Psoas muscle (tissue), 8 donors: ENCODE data around the gene PTP4A2. TPM values are rescaled to one million over a fixed set of nuclear protein-coding genes. Genes with fewer than 3 reads are reported as not detected.
"Not testable (repeated sequence)": the region's sequence is repeated elsewhere in the genome, so short reads cannot be mapped to it uniquely, and the experiment has no call there.

Experiments
- ATAC-seq, 4 donors: fragments of 200-7000 bp; cut with Tn5 transposase; one replicate each; pipeline ENCODE4 v1.9.1; 2020; ENCODE audit warnings: moderate library complexity in 3 of 4, mild to moderate bottlenecking in 2 of 4
- DNase-seq, 2 donors: peaks; one replicate each; pipeline ENCODE4 v3.0.0-alpha.2; 2020
- H3K27ac ChIP-seq: fragments of 200-600 bp; one replicate; pipeline ENCODE4 v1.8.0; 2022
- H3K27me3 ChIP-seq, 3 donors: fragments of 200-600 bp in 1 of 3; one replicate each; pipeline versions ENCODE4 v1.6.1 to v1.8.0; 2013 to 2022; ENCODE audit warnings: low read length in 2 of 3, mild to moderate bottlenecking in 2 of 3, moderate library complexity in 1 of 3; ENCODE audit not compliant: insufficient read depth in 3 of 3
- H3K36me3 ChIP-seq, 2 donors: fragments of 200-600 bp in 1 of 2; one replicate each; pipeline versions ENCODE4 v1.6.1 to v1.8.0; 2013 to 2022; ENCODE audit warnings: low read depth in 1 of 2, mild to moderate bottlenecking in 1 of 2, moderate library complexity in 1 of 2; ENCODE audit not compliant: insufficient read depth in 1 of 2
- H3K4me1 ChIP-seq: fragments of 200-600 bp; one replicate; pipeline ENCODE4 v1.8.0; 2022
- H3K4me3 ChIP-seq: fragments of 200-600 bp; one replicate; pipeline ENCODE4 v1.8.0; 2022; ENCODE audit warnings: mild to moderate bottlenecking
- H3K9me3 ChIP-seq: fragments of 200-600 bp; one replicate; pipeline ENCODE4 v1.8.0; 2022
- WGBS, 3 donors: extraction: QIAGEN DNeasy Blood & Tissue Kit; methylation state at CpG; one replicate each; pipeline versions ENCODE4 v1.1.6 to v1.1.7; 2013; 5-methylcytosine and 5-hydroxymethylcytosine counted together
- intact Hi-C, 2 donors: fragments of 100-400 bp; cut with DNase I; formaldehyde crosslinking; loops; one replicate each; pipeline versions ENCODE4 v1.11.0 to v1.14.2; 2022
- polyA plus RNA-seq, 3 donors: library from polyadenylated mRNA; stranded (reverse); fragments of 200-250 nt; gene quantifications; one replicate each; pipeline ENCODE4 v1.2.3, GENCODE V29; 2013
- total RNA-seq, 4 donors: library from RNA; stranded (reverse); fragmentation: NEBNext Ultra II Directional in 2 of 4; extraction: Animal tissue kit (Norgen Biotek cat#: 25700) in 2 of 4; gene quantifications; one replicate each; pipeline versions ENCODE4 v1.2.1 to v1.2.4, GENCODE V29; 2021 to 2023
- TF ChIP-seq, protein P1 (sequence below): fragments of 200-600 bp; IDR thresholded peaks from one replicate; pipeline ENCODE4 v1.8.0; 2022; ENCODE audit warnings: antibody characterized with exemption
- donor health status: healthy with polysubstance abuse.
- donor health status: DM: no; HTN: no; CAD: no; lungs with moderate emphysema.
- donor health status: Bipolar disorder and iron deficiency.
- donor health status: healthy.
- donor health status: DM: yes; HTN: yes; CAD: no.
- donor health status: DM: no; HTN: no; CAD: no.
- donor health status: DM: no; HTN: no; CAD: no.
- donor health status: DM: yes; HTN: yes; CAD: no.

The PTP4A2 gene
- total and polyA plus RNA-seq, 7 donors, result 246 to 729 (median 370) TPM

DNA sequence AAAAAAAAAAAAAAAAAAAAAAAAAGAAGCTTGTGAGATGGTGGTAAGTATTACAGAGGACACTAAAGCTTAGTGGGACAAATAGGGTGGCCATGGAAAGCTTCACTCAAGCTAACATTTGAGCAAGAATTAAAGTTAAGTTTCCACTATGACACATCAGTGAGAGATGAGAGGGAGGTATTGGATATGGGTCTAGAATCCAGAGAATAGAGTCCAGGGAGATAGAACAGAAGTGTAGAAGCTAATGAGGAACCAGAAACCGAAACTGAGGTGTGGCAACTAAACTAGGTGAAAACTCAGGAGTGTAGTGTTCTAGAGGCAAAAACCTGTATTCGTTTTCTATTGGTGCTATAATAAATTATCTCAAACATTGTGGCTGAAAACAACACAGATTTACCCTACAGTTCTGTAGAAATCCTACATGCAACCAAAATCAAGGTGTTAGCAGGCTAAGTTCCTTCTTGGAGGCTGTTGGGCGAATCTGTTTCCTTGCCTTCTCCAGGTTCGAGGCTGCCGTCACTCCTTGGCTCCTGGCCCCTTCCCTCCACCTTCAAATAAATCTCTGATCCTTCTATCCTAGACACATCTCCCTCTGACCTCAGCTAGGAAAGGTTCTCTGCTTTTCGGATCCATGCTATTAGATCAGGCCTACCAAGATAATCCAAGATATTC, 36.2 kb downstream of the PTP4A2 start:
- Histone ChIP-seq H3K9me3 (no peaks in the 10 kb centered on the region), H3K4me3 (no peak overlapping the region), H3K36me3 (peaks cover 8 to 19% of the 10 kb centered on the region in 2 donors), H3K27ac (no peak overlapping the region), H3K27me3 (no peaks in the 10 kb centered on the region), H3K4me1 (no peaks in the 10 kb centered on the region)
- TF ChIP-seq, protein P1, sequence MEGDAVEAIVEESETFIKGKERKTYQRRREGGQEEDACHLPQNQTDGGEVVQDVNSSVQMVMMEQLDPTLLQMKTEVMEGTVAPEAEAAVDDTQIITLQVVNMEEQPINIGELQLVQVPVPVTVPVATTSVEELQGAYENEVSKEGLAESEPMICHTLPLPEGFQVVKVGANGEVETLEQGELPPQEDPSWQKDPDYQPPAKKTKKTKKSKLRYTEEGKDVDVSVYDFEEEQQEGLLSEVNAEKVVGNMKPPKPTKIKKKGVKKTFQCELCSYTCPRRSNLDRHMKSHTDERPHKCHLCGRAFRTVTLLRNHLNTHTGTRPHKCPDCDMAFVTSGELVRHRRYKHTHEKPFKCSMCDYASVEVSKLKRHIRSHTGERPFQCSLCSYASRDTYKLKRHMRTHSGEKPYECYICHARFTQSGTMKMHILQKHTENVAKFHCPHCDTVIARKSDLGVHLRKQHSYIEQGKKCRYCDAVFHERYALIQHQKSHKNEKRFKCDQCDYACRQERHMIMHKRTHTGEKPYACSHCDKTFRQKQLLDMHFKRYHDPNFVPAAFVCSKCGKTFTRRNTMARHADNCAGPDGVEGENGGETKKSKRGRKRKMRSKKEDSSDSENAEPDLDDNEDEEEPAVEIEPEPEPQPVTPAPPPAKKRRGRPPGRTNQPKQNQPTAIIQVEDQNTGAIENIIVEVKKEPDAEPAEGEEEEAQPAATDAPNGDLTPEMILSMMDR, result no peak
- 93 to 95% (median 94%) methylated on average over 6 of the region's 6 CpGs for WGBS, 3 donors
- DNase-seq (no peak), ATAC-seq (no peak)
- intact Hi-C loops, result no loop called here

GRCh38 chr1:31900790-31901189, 37.4 kb downstream of the PTP4A2 start:
- intact Hi-C loops, result no loop called here
- H3K4me3 ChIP-seq, result no peak overlapping the region
- no peak overlapping the region for H3K27ac ChIP-seq
- no peak for ATAC-seq
- no peaks in the 10 kb centered on the region for H3K27me3 ChIP-seq
- peaks cover 6 to 8% of the 10 kb centered on the region in 2 donors for H3K36me3 ChIP-seq
- TF ChIP-seq, protein P1, result no peak
- WGBS, 3 donors, result 88 to 92% (median 92%) methylated on average over 3 of the region's 3 CpGs
- DNase-seq, result no peak
- H3K4me1 ChIP-seq, result no peaks in the 10 kb centered on the region
- no peaks in the 10 kb centered on the region for H3K9me3 ChIP-seq

GRCh38 chr1:31897526-31898100, 40.6 kb downstream of the PTP4A2 start:
- intact Hi-C loops, result no loop called here

DNA sequence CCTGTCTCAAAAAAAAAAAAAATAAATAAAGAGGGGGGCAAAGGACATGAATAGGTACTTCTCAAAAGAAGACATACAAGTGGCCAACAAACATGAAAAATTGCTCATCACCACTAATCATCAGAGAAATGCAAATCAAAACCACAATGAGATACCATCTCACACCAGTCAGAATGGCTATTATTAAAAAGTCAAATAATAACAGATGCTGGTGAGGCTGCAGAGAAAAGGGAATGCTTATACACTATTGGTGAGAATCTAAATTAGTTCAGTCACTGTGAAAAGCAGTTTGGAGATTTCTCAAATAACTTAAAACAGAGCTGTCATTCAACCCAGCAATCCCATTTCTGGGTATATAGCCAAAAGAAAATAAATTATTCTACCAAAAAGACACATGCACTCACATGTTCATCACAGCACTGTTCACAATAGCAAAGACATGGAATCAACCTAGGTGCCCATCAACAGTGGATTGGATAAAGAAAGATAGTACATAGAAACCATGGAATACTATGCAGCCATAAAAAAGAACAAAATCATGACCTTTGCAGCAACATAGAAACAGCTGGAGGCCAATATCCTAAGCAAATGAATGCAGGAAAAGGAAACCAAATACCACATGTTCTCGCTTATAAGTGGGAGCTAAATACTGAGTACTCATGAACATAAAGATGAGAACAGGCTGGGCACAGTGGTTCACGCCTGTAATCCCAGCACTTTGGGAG, 42.5 kb downstream of the PTP4A2 start:
- ATAC-seq, intact Hi-C loops, H3K4me3 ChIP-seq, H3K4me1 ChIP-seq, H3K27me3 ChIP-seq, H3K36me3 ChIP-seq, DNase-seq, H3K9me3 ChIP-seq, H3K27ac ChIP-seq: not testable (repeated sequence)
- 96 to 98% (median 96%) methylated on average over 2 of the region's 2 CpGs for WGBS, 3 donors

More at GRCh38 chr1:31897526-31898100, 40.6 kb downstream of the PTP4A2 start:
- 71 to 74% (median 73%) methylated on average over 6 of the region's 6 CpGs for WGBS, 3 donors
- Histone ChIP-seq H3K4me3 (no peak overlapping the region), H3K27me3 (no peaks in the 10 kb centered on the region), H3K9me3 (no peaks in the 10 kb centered on the region), H3K4me1 (no peaks in the 10 kb centered on the region), H3K36me3 (no peaks in the 10 kb centered on the region), H3K27ac (no peak overlapping the region)
- TF ChIP-seq, protein P1, result no peak
- DNase-seq (no peak), ATAC-seq (no peak)

DNA sequence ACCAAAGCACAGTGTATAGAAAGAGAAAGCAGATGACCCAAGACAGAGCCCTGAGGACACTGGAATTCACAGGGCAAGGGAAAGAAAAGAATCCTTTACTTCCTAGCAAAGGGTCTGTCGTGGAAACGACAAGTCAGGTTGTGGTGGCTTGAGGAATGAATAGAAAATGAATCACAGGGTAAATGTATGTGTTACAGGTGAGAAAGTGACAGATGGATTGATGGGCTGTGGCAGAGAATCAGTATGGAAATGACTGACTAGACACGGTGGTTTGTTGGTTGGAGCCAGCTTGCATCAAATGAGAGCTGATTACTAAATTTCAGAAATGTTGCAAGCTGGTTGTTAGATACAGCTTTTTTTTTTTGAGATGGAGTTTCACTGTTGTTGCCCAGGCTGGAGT, 46.9 kb downstream of the PTP4A2 start:
- ATAC-seq, result no peak

More for the DNA sequence above, 46.9 kb downstream of the PTP4A2 start:
- Histone ChIP-seq H3K27ac (no peak overlapping the region), H3K4me3 (no peak overlapping the region), H3K36me3 (no peaks in the 10 kb centered on the region), H3K27me3 (no peaks in the 10 kb centered on the region), H3K4me1 (no peaks in the 10 kb centered on the region), H3K9me3 (no peaks in the 10 kb centered on the region)
- TF ChIP-seq, protein P1, result no peak
- intact Hi-C loops, result no loop called here
- WGBS, 3 donors, result 73 to 74% (median 73%) methylated on average over 3 of the region's 3 CpGs
- DNase-seq, result no peak
